Erythroblast (primary cell): ENCODE data around the gene NPHP4.

Source experiments
- GATA1 ChIP-seq: IDR thresholded peaks from 2 replicates; pipeline ENCODE4 v1.6.1; 2011; ENCODE audit warnings: low read depth, mild to moderate bottlenecking, control low read depth, low read length, moderate library complexity
- POLR2A ChIP-seq: IDR thresholded peaks from 2 replicates; pipeline ENCODE4 v1.6.1; 2011; ENCODE audit warnings: mild to moderate bottlenecking, low read length

DNA sequence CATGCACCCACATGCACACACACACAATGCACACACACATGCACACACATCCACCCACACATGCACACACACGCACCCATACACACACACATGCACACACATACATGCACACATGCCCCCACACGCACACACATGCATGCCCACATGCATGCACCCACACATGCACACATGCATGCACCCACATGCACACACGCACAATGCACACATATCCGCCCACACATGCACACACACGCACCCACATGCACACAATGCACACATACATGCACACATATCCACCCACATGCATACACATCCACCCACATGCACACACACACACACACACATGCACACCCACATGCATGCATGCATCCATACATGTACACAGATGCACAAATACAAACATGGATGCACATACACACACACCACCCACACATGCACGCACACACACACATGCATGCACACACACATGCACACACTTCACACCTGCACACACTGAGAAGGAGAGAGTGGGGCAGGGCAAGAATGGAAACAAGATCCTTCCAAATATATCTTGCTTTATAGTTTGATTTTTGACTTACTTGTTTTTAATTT lies 123.2 kb downstream of the NPHP4 start:
- no peak for TF ChIP-seq POLR2A
- no peak for TF ChIP-seq GATA1
